WTC11 (cell line): ENCODE results near the gene RAD18.

Experiments
- EMX1 ChIP-seq: fragments of 250-450 bp; sonication (Bioruptor Pico); IDR thresholded peaks from 2 replicates; pipeline ENCODE4 v1.8.0; 2021; ENCODE audit warnings: mild to moderate bottlenecking
- TF ChIP-seq, protein P1 (sequence below): fragments of 200-600 bp; IDR thresholded peaks from 2 replicates; pipeline ENCODE4 v1.8.0; 2022; ENCODE audit warnings: antibody characterized with exemption
- TF ChIP-seq, protein P2 (sequence below): sonication (generic); formaldehyde crosslinking; IDR thresholded peaks from 2 replicates; pipeline ENCODE4 v1.8.1; 2022; ENCODE audit warnings: missing genetic modification reagents, borderline replicate concordance

DNA sequence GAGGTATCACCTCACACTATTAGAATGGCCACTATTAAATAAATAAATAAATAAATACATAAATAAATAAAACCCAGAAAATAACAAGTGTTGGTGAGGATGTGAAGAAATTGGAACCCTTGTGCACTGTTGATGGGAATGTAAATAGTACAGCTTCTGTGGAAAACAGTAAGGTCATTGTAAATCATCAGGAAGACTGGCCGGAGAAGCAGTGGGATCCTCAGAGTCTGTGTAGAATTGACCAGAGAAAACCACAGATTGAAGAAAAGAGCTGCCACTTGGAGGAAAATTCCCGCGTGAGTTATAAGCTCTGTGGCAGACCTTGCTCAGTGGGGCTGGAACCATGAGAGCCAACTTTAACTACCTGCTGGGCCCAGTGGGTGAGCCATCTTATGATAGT is 92.0 kb downstream of the RAD18 start:
- TF ChIP-seq, protein P1, sequence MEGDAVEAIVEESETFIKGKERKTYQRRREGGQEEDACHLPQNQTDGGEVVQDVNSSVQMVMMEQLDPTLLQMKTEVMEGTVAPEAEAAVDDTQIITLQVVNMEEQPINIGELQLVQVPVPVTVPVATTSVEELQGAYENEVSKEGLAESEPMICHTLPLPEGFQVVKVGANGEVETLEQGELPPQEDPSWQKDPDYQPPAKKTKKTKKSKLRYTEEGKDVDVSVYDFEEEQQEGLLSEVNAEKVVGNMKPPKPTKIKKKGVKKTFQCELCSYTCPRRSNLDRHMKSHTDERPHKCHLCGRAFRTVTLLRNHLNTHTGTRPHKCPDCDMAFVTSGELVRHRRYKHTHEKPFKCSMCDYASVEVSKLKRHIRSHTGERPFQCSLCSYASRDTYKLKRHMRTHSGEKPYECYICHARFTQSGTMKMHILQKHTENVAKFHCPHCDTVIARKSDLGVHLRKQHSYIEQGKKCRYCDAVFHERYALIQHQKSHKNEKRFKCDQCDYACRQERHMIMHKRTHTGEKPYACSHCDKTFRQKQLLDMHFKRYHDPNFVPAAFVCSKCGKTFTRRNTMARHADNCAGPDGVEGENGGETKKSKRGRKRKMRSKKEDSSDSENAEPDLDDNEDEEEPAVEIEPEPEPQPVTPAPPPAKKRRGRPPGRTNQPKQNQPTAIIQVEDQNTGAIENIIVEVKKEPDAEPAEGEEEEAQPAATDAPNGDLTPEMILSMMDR, result no peak
- no peak for TF ChIP-seq EMX1 (CRISPR knock-in tag)
- TF ChIP-seq, protein P2, sequence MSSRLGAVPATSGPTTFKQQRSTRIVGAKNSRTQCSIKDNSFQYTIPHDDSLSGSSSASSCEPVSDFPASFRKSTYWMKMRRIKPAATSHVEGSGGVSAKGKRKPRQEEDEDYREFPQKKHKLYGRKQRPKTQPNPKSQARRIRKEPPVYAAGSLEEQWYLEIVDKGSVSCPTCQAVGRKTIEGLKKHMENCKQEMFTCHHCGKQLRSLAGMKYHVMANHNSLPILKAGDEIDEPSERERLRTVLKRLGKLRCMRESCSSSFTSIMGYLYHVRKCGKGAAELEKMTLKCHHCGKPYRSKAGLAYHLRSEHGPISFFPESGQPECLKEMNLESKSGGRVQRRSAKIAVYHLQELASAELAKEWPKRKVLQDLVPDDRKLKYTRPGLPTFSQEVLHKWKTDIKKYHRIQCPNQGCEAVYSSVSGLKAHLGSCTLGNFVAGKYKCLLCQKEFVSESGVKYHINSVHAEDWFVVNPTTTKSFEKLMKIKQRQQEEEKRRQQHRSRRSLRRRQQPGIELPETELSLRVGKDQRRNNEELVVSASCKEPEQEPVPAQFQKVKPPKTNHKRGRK (CRISPR knock-in tag), result no peak
